Psoas muscle (tissue), 8 donors: ENCODE results near the gene NUP88. TPM values are rescaled to one million over a fixed set of nuclear protein-coding genes. Genes with fewer than 3 reads are reported as not detected.
A peak's percentile ranks its signal among the peaks of the same experiment; 100 is the strongest.

ENCODE experiments used
- ATAC-seq, 4 donors: fragments of 200-7000 bp; cut with Tn5 transposase; one replicate each; pipeline ENCODE4 v1.9.1; 2020; ENCODE audit warnings: moderate library complexity in 3 of 4, mild to moderate bottlenecking in 2 of 4
- DNase-seq, 2 donors: peaks; one replicate each; pipeline ENCODE4 v3.0.0-alpha.2; 2020
- H3K27ac ChIP-seq: fragments of 200-600 bp; one replicate; pipeline ENCODE4 v1.8.0; 2022
- H3K27me3 ChIP-seq, 3 donors: fragments of 200-600 bp in 1 of 3; one replicate each; pipeline versions ENCODE4 v1.6.1 to v1.8.0; 2013 to 2022; ENCODE audit warnings: low read length in 2 of 3, mild to moderate bottlenecking in 2 of 3, moderate library complexity in 1 of 3; ENCODE audit not compliant: insufficient read depth in 3 of 3
- H3K36me3 ChIP-seq, 2 donors: fragments of 200-600 bp in 1 of 2; one replicate each; pipeline versions ENCODE4 v1.6.1 to v1.8.0; 2013 to 2022; ENCODE audit warnings: low read depth in 1 of 2, mild to moderate bottlenecking in 1 of 2, moderate library complexity in 1 of 2; ENCODE audit not compliant: insufficient read depth in 1 of 2
- H3K4me1 ChIP-seq: fragments of 200-600 bp; one replicate; pipeline ENCODE4 v1.8.0; 2022
- H3K4me3 ChIP-seq: fragments of 200-600 bp; one replicate; pipeline ENCODE4 v1.8.0; 2022; ENCODE audit warnings: mild to moderate bottlenecking
- H3K9me3 ChIP-seq: fragments of 200-600 bp; one replicate; pipeline ENCODE4 v1.8.0; 2022
- CTCF ChIP-seq: fragments of 200-600 bp; IDR thresholded peaks from one replicate; pipeline ENCODE4 v1.8.0; 2022; ENCODE audit warnings: antibody characterized with exemption
- WGBS, 3 donors: extraction: QIAGEN DNeasy Blood & Tissue Kit; methylation state at CpG; one replicate each; pipeline versions ENCODE4 v1.1.6 to v1.1.7; 2013; 5-methylcytosine and 5-hydroxymethylcytosine counted together
- intact Hi-C, 2 donors: fragments of 100-400 bp; cut with DNase I; formaldehyde crosslinking; loops; one replicate each; pipeline versions ENCODE4 v1.11.0 to v1.14.2; 2022
- polyA plus RNA-seq, 3 donors: library from polyadenylated mRNA; stranded (reverse); fragments of 200-250 nt; gene quantifications; one replicate each; pipeline ENCODE4 v1.2.3, GENCODE V29; 2013
- total RNA-seq, 4 donors: library from RNA; stranded (reverse); fragmentation: NEBNext Ultra II Directional in 2 of 4; extraction: Animal tissue kit (Norgen Biotek cat#: 25700) in 2 of 4; gene quantifications; one replicate each; pipeline versions ENCODE4 v1.2.1 to v1.2.4, GENCODE V29; 2021 to 2023
- donor health status: healthy with polysubstance abuse.
- donor health status: DM: no; HTN: no; CAD: no; lungs with moderate emphysema.
- donor health status: Bipolar disorder and iron deficiency.
- donor health status: healthy.
- donor health status: DM: yes; HTN: yes; CAD: no.
- donor health status: DM: no; HTN: no; CAD: no.
- donor health status: DM: no; HTN: no; CAD: no.
- donor health status: DM: yes; HTN: yes; CAD: no.

The NUP88 gene
- total and polyA plus RNA-seq, 7 donors: 54.4 to 106 (median 82.6) TPM

GRCh38 chr17:5416901-5417300 lies 2.6 kb downstream of the NUP88 start:
- WGBS, 3 donors: 86 to 93% (median 92%) methylated on average over 2 of the region's 2 CpGs
- peak overlapping the region; percentile 53 for H3K27ac ChIP-seq
- H3K9me3 ChIP-seq: no peaks in the 10 kb centered on the region
- intact Hi-C loops: no loop called here
- peaks cover 47% of the 10 kb centered on the region for H3K4me1 ChIP-seq
- no peaks in the 10 kb centered on the region for H3K27me3 ChIP-seq
- no peak for TF ChIP-seq CTCF
- peak overlapping the region; percentile 88 for H3K4me3 ChIP-seq
- ATAC-seq (no peak), DNase-seq (no peak)
- H3K36me3 ChIP-seq: peaks cover 8 to 67% of the 10 kb centered on the region in 2 donors

GRCh38 chr17:5413682-5414081 lies 5.8 kb downstream of the NUP88 start:
- no peak for TF ChIP-seq CTCF
- no peaks in the 10 kb centered on the region for H3K27me3 ChIP-seq
- DNase-seq (no peak), ATAC-seq (peak; percentile 87 to 94 (median 92))
- peaks cover 8 to 90% of the 10 kb centered on the region in 2 donors for H3K36me3 ChIP-seq
- peak overlapping the region; percentile 69 for H3K27ac ChIP-seq
- H3K4me1 ChIP-seq: peaks cover 56% of the 10 kb centered on the region
- intact Hi-C loops: no loop called here
- H3K9me3 ChIP-seq: no peaks in the 10 kb centered on the region
- WGBS, 3 donors: 48 to 78% (median 62%) methylated on average over 4 of the region's 4 CpGs
- no peak overlapping the region for H3K4me3 ChIP-seq

- peaks cover 36% of the 10 kb centered on the region for H3K4me1 ChIP-seq
- H3K27me3 ChIP-seq: no peaks in the 10 kb centered on the region
- no peak for DNase-seq
- peak overlapping the region; percentile 40 for H3K27ac ChIP-seq
- no peak for ATAC-seq
- WGBS, 3 donors: 82 to 95% (median 89%) methylated on average over 7 of the region's 7 CpGs
- H3K9me3 ChIP-seq: no peaks in the 10 kb centered on the region
- H3K4me3 ChIP-seq: no peak overlapping the region
- intact Hi-C loops: no loop called here
- no peak for TF ChIP-seq CTCF
- H3K36me3 ChIP-seq: peaks cover 26 to 99% of the 10 kb centered on the region in 2 donors
Measured at GRCh38 chr17:5410594-5411272, 8.7 kb downstream of the NUP88 start.

- TF ChIP-seq CTCF: no peak
- Histone ChIP-seq H3K4me1 (peaks cover 22% of the 10 kb centered on the region), H3K9me3 (no peaks in the 10 kb centered on the region), H3K27ac (no peak overlapping the region), H3K4me3 (no peak overlapping the region), H3K36me3 (peaks cover 27 to 99% of the 10 kb centered on the region in 2 donors), H3K27me3 (no peaks in the 10 kb centered on the region)
- DNase-seq: no peak
- intact Hi-C loops: loop anchor here in 1 of 2 donors (5.0 to 10.0 kb wide), 2 partner anchors 36 to 53 kb away; no protein-coding TSS in a partner anchor
- 87 to 94% (median 87%) methylated on average over 5 of the region's 5 CpGs for WGBS, 3 donors
- no peak for ATAC-seq
Measured at GRCh38 chr17:5408186-5408585, 11.3 kb downstream of the NUP88 start.
